ENCODE measurements around the gene SPATA45.

GRCh38 chr1:212873518-212873917 is 26.1 kb upstream of the SPATA45 start:
- TF ChIP-seq CTCF (IDR thresholded peaks at IDR 0.05), result no peak
- TF ChIP-seq POLR2A (IDR thresholded peaks at IDR 0.05), result no peak
